ENCODE results near the gene PRSS2. TPM values are rescaled to one million over a fixed set of nuclear protein-coding genes. Genes with fewer than 3 reads are reported as not detected.

The PRSS2 gene
- total RNA-seq, 2 experiments from 2014 or later, result not detected

GRCh38 chr7:142808461-142808801 lies 37.7 kb downstream of the PRSS2 start:
- intact Hi-C loops (cut with micrococcal nuclease), result loop anchor here (1.0 to 10.0 kb wide), 6 partner anchors 9 to 504 kb away; no protein-coding TSS in a partner anchor
- H3K4me3 Mint-ChIP-seq, result peak overlapping the region; percentile 100
- peaks cover 23% of the 10 kb centered on the region for H3K36me3 Mint-ChIP-seq (ENCODE audit: low read depth)
- ChIA-PET CTCF (interaction anchor here (0.8 to 8.6 kb wide), 14 partner anchors 9 to 505 kb away, joined by 3 to 145 read pairs (median 5); no protein-coding TSS in a partner anchor), POLR2A (interaction anchor here (0.7 to 25.3 kb wide), 19 partner anchors 10 to 576 kb away, joined by 3 to 1391 read pairs (median 4); partner anchors contain the start of genes CASP2 and EPHB6)
- H3K27ac Mint-ChIP-seq, result peak overlapping the region; percentile 97
- peak; percentile 15 for ATAC-seq
- DNase-seq, result no peak
- no peak for TF ChIP-seq CTCF (IDR thresholded peaks at IDR 0.05)
- peaks cover 93% of the 10 kb centered on the region for H3K4me1 Mint-ChIP-seq (ENCODE audit: low read depth)
- H3K27me3 Mint-ChIP-seq, result no peaks in the 10 kb centered on the region
- no peaks in the 10 kb centered on the region for H3K9me3 Mint-ChIP-seq

GRCh38 chr7:142808802-142809583 lies 38.2 kb downstream of the PRSS2 start:
- no peak for TF ChIP-seq CTCF (IDR thresholded peaks at IDR 0.05)
- ChIA-PET CTCF (interaction anchor here (0.8 to 8.6 kb wide), 19 partner anchors 8 to 506 kb away, joined by 3 to 145 read pairs (median 6); no protein-coding TSS in a partner anchor), POLR2A (interaction anchor here (0.6 to 25.3 kb wide), 25 partner anchors 10 to 575 kb away, joined by 3 to 1391 read pairs (median 4); partner anchors contain the start of genes CASP2, EPHB6 and PRSS2)
- intact Hi-C loops (cut with micrococcal nuclease), result loop anchor here (1.0 to 10.0 kb wide), 6 partner anchors 10 to 504 kb away; no protein-coding TSS in a partner anchor
- peak; percentile 66 for ATAC-seq
- Mint-ChIP-seq H3K4me3 (peak overlapping the region; percentile 100), H3K27ac (peak overlapping the region; percentile 97), H3K27me3 (no peaks in the 10 kb centered on the region), H3K4me1 (ENCODE audit: low read depth) (peaks cover 91% of the 10 kb centered on the region), H3K36me3 (ENCODE audit: low read depth) (peaks cover 17% of the 10 kb centered on the region), H3K9me3 (no peaks in the 10 kb centered on the region)
- peak; percentile 98 for DNase-seq

- CTCF ChIA-PET, result interaction anchor here (1.0 to 8.6 kb wide), 24 partner anchors 9 to 512 kb away, joined by 3 to 145 read pairs (median 6); no protein-coding TSS in a partner anchor
- TF ChIP-seq CTCF (IDR thresholded peaks at IDR 0.05), result no peak
- Mint-ChIP-seq H3K27ac (peak overlapping the region; percentile 97), H3K36me3 (ENCODE audit: low read depth) (peaks cover 10% of the 10 kb centered on the region), H3K4me3 (peak overlapping the region; percentile 100), H3K9me3 (no peaks in the 10 kb centered on the region), H3K4me1 (ENCODE audit: low read depth) (peaks cover 84% of the 10 kb centered on the region), H3K27me3 (no peaks in the 10 kb centered on the region)
- POLR2A ChIA-PET, result interaction anchor here (0.6 to 25.3 kb wide), 13 partner anchors 9 to 489 kb away, joined by 3 to 1391 read pairs (median 5); partner anchors contain the start of gene PRSS2
- DNase-seq (peak; percentile 39), ATAC-seq (no peak)
- intact Hi-C loops (cut with micrococcal nuclease), result loop anchor here (2.0 to 10.0 kb wide), 6 partner anchors 15 to 505 kb away; no protein-coding TSS in a partner anchor
Measured at GRCh38 chr7:142809671-142810070, 38.9 kb downstream of the PRSS2 start.

- Mint-ChIP-seq H3K4me3 (peak overlapping the region; percentile 100), H3K27me3 (no peaks in the 10 kb centered on the region), H3K27ac (peak overlapping the region; percentile 97), H3K9me3 (no peaks in the 10 kb centered on the region), H3K36me3 (ENCODE audit: low read depth) (no peaks in the 10 kb centered on the region), H3K4me1 (ENCODE audit: low read depth) (peaks cover 68% of the 10 kb centered on the region)
- intact Hi-C loops (cut with micrococcal nuclease), result loop anchor here (5.0 kb wide), 1 partner anchor 489 kb away; no protein-coding TSS in a partner anchor
- peak; percentile 83 for TF ChIP-seq CTCF (IDR thresholded peaks at IDR 0.05)
- ChIA-PET POLR2A (interaction anchor here (0.6 to 25.3 kb wide), 7 partner anchors 19 to 491 kb away, joined by 3 to 1391 read pairs (median 3); no protein-coding TSS in a partner anchor), CTCF (interaction anchor here (0.7 to 8.6 kb wide), 53 partner anchors 7 to 513 kb away, joined by 3 to 145 read pairs (median 5); no protein-coding TSS in a partner anchor)
- DNase-seq, result peak; percentile 59
- ATAC-seq, result no peak
Measured at GRCh38 chr7:142811154-142811737, 40.5 kb downstream of the PRSS2 start.
